AG09319 (cell line): Measurements from ENCODE around the gene TEX47.

Source experiments
- DNase-seq: peaks from one replicate; pipeline ENCODE4 v3.0.0-alpha.2; 2010; ENCODE audit warnings: low read depth; ENCODE audit errors: extremely low read depth
- CTCF ChIP-seq: IDR thresholded peaks from 2 replicates; pipeline ENCODE4 v1.5.1; 2011; ENCODE audit warnings: low read depth, mild to moderate bottlenecking, inconsistent platforms, low read length, moderate library complexity

TEX47 gene

DNA sequence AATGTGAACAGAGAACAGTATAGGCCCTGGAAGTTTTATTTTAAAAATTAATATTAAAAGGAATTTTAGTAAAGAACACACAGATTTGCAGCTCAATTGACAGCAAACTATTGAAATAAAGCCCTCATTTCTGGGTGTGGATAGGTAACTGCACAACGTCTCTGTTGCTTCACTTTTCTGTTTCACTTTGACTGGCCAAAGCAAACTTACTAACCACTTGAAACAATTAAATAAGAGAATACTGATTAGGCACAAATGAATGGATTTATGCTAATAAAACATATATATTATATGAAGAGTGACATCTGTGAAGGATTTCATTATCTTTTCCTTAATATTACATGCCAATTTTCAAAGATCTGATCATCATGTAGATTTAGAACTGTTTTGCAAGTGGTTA is 24.1 kb downstream of the TEX47 start:
- no peak for DNase-seq
- no peak for TF ChIP-seq CTCF

DNA sequence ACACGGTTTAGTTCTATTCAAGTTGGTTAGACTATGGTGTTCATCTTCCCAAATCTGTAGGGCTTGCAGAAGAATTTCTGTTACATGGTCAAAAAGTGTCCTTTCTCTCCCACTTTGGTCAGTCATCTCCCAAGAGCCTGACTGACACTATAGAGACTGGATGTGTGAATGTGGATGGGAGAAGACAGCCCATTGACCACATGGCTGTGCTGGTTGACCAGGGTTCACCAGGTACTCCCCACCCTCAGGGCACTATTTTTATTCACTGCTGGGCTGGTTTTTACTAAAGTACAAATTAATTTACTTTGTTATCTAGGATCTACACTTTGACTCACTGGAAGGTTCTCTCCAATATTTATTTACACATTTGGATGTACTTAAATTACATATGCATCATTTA is 33.8 kb downstream of the TEX47 start:
- no peak for DNase-seq
- no peak for TF ChIP-seq CTCF

DNA sequence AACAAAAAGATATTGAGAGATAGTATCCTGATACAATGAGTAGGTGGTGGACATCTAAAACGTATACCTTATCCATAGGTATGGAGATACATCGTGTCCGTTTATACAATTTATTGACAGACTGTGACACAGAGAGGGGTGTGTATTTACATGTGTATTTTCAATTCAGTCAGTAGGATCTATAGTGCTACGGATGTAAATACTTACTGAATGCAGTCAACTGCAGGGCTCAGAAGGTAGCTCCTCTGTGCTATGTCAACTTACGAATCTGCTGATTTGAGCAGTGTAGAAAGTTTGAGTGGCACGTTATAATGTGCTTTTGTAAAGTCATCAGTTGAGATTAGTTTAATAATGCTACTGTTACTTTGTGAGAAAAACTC is 35.4 kb downstream of the TEX47 start:
- DNase-seq: no peak
- TF ChIP-seq CTCF: no peak

DNA sequence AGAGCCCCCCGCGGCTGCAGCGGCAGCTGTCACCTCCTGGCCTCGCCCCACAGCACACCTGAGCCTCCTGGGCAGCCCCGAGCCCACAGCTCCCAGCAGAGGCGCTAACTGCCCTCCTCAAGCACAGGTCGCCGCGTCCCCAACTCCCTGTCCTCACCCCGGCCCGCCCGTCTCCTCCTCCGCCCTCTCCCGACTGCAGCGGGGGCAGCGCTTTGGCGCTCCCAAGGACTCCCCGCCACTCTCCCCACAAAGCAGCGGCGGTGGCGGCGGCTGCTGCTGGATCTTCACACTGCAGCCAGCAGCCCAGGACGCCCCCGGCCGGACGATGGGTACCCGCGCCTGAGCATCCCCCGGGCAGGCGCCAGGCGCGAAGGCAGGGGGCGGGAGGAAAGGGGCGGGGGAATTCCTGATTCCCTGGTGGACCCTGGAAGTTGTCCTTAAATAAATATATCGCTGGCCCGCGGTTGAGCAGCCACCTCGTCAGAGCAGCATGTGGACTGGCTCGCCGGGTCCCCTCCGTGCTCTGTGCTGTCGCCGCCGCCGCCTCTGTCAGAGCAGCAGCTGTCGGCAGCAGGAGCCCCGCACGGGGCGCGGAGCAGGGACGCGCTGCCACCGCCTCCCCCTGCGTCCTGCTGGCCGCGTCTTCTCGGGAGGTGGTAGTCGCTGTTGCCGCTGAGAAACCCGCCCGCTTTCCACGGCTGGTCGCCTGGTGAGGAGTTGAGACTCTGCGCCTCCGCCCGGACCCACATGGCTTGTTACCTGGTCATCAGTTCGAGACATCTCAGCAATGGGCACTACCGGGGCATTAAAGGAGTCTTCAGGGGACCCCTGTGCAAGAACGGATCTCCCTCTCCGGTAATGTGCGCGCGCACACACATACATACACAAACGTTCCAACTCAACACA is 36.1 kb downstream of the TEX47 start, which contains the start of gene ZNF804B:
Gene ZNF804B (plus strand): TSS at position 471 of the 906 bp plus-strand sequence. CDS start 277 bp downstream, at position 748.
- DNase-seq: no peak
- no peak for TF ChIP-seq CTCF

DNA sequence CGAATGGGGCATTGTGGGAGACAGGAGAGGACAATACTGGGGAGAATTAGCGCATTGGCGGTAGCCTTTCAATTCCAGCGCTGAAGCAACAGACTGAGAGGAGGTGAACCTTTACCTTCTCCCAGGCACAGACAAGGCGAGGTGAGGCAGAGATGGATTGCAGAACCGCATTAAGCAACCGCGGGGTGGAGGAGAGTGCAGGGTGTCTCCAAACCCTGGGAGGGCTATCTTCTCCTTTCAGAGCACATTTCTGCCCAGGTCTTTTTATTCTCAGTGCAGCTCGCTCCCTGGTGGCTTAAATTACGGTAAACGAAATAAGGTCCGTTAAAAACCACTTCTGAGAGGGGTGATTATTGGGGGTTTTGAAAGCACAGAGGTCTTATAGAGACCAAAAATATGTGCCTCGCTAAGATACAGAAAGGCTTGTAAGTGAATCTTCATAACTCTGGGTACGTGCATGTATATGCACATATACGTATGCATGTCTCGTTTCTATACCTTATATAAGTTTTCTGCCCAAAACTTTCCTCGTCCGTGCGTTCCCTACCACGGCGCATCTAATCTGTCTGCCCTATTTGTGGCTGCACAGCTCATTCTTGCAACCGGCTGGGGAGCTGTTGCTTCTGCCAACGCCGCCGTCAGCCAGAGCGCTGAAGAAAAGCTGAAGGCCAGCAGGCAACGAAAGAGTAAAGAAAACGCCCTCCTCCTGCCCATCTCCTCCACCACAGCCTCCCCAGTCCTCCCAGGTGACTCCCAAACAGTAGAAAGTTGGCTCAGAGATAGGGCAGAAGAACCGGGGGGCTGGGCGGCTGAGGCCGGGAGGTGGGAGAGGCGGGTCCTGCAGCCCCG is 36.9 kb downstream of the TEX47 start:
- no peak for TF ChIP-seq CTCF
- no peak for DNase-seq

- no peak for DNase-seq
Observed at GRCh38 chr7:88757371-88757770, 38.2 kb downstream of the TEX47 start.

More at GRCh38 chr7:88757371-88757770, 38.2 kb downstream of the TEX47 start:
- TF ChIP-seq CTCF: no peak
